GF-D8 (cell line): Measurements from ENCODE around the gene LCN2.
"Not testable (repeated sequence)": the region's sequence is repeated elsewhere in the genome, so short reads cannot be mapped to it uniquely, and the experiment has no call there.

ENCODE experiments used
- DNase-seq: peaks from one replicate; lab custom pipeline; 2025; lab: John Stamatoyannopoulos, UW

Gene LCN2

DNA sequence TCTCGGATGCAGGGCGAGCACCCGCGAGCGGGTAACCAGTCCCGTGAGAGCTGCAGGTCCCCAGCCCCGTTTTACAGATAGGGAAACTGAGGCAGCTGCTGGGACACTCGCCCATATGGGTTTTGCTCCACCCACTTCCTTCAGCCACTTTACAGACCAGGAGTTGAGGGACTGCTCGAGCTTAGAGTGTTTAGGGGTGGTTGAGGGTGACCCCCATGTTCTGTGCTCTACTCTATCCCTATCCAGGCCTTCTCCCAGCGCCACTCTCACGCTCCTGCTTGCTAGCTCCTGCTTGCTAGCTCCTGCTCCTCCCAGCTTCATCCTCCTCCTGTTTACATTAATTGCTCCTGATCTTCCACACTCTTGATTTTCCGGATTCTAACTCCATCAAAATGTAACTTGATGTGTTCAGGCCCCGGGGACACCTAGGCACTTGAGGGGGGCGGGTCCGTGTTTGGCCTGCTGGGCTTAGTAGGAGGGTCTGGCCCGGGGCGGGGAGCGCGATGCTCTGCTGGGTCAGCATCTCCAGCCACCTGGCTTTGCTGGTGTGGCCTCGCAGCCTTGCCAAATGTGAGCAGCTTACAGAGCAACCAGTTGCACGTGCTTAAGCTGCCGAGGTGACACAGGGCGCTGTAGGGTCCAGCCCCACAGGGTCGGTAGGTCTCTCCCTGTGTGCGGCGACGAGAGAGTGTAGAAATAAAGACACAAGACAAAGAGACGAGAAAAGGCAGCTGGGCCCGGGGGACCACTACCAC, 20.2 kb upstream of the LCN2 start:
- no peak for DNase-seq

DNA sequence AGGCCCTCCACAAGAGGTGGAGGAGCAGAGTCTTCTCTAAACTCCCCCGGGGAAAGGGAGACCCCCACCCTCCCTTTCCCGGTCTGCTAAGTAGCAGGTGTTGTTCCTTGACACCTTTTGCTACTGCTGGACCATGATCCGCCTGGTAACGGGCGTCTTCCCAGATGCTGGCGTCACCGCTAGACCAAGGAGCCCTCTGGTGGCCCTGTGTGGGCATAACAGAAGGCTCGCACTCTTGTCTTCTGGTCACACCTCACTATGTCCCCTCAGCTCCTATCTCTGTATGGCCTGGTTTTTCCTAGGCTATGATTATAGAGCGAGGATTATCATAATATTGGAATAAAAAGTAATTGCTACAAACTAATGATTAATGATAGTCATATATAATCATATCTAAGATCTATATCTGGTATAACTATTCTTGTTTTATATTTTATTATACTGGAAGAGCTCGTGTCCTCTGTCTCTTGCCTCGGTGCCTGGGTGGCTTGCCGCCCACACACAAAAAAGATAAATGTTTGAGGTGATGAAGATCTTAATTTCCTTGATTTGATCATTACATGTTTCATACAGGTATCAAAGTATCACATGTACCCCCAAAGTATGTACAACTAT, 19.2 kb upstream of the LCN2 start:
- not testable (repeated sequence) for DNase-seq

DNA sequence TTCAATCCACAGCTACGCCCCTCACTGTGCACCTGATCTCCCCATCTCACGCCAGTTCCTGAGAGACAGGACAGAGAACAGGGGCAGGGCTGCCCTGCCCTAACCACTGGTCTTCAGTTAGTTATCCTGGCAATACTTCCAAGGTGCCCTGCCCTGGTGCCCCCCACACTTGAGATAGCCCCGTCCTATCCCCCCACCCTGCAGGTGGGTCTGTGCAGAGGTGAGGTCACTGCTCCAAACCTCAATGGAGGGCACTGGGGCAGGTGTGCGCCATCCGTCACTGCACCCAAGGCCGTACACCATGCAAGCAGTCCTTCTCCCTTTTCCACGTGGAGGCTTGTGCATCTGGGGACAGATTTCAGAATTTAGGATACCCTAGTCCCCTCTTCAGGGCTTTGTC, 18.6 kb upstream of the LCN2 start:
- DNase-seq = not testable (repeated sequence)

DNA sequence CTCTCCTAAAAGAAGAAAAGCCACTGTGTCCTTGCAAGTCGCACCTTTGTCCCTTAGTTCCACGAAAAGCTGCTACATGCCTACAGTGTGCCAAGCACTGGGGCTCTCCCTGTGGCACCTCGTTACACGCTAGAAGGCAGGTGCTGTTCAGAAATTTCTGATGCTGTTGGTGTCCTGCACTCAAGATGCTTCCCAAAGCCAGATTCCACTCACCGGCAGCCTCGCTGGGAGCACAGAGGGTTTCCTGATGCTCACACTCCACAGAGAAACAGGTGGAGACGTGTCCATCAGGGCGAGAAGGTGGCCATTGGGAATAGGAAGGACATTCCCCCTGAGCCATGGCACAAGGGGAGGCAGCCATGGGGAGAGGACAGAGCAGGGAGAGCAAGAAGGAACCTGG, 17.9 kb upstream of the LCN2 start:
- DNase-seq = not testable (repeated sequence)

DNA sequence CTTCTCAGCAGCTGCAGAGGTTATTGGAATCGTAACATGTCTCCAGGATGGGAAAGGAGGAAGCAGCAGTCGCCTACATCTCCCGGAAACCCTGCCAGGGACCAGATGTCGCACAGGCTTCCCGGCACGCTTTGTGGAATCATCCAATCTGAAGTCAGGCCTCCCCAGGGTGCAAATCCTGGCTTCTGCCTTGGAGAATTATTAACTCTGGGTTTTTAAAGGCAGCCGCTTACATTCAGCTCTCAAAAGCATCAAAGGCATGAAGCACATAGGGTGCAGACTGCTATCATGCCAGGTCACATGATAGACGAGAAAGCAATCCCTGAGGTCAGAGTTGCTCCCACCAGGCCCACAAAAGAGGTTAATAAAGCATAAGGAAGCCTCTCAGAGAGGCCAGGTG, 17.1 kb upstream of the LCN2 start:
- DNase-seq = not testable (repeated sequence)

DNA sequence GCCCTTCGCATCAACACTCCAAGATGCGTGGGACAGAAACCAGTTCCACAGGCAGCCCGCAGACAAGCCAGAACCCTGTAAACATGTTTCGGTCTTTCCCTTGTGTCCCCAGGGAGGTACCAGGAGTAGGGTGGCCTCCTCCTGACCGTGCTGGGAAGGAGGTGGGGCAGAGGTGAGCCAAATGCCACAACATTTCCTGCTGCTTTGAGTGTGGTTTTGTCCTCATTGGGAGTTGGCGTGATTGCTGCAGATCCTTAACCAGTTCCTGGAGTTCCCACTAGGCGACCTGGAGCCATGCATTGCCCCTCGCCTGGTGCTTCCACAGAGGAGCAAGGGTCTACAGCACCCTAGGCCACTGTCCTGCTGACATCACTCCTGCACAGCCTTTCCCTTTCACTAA, 13.7 kb upstream of the LCN2 start:
- DNase-seq = not testable (repeated sequence)

DNA sequence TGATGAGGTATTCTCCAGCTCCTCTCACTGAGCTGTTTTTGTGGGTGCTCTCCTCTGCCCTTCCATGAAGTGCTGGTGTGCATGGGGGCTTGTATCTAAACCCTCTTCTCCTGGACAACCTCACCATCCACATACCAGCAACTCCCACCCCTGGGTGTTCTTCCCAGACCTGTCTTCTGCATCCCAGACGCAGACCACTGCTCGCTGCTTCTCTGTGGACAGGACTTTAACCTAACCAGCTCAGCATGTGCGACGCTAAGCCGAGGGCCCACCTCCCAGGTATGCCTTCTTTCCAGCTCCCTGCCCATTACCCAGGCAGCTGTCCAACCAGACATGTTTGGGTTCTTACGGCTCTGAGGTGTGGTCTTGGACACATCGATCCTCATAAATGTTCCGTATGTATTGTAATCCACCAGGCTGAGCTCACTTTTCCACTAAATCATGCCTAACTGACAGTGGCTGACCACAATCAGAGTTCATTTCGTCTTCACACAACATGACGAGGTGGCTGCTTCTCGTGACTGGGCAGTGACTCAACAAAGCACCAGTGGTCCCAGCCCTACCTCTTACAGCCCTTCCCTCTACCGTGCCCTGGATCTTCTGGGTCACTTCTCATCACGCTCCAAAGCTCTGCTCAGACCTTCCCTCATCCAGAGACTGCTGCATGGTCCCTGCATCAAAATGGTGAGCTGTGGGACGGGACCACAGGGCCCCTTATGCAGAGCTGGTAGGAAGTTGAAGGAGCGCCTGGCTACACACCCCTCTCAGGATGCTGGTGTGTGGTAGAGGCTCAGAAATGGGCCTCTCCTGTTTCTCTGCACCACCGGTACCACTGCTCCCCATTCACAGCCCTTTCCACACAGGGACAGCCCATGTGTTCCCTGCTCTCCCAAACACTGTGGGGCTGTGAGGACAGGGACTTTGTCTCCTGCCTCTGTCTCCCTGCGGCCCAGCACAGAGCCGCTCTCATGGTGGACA, 12.1 kb upstream of the LCN2 start:
- DNase-seq = no peak

DNA sequence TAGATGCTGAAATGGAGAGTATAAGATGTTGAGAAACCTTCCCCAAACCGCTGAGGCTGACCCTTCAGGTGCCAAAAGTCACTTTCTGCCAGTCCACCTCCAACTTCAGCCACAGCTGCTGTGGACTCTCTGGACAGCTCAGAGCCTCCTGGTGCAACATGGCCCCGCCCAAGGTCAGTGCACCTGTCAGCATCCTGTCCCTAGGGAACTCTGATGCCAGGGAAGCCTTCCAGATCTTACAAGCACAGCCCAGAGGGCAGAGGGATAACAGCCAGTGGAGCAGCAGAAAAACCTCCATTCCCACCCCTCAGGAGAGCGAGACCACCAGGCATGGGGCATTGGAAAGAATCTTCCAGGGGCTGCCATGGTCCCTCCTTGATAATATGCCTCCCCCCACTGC, 11.3 kb upstream of the LCN2 start:
- no peak for DNase-seq

DNA sequence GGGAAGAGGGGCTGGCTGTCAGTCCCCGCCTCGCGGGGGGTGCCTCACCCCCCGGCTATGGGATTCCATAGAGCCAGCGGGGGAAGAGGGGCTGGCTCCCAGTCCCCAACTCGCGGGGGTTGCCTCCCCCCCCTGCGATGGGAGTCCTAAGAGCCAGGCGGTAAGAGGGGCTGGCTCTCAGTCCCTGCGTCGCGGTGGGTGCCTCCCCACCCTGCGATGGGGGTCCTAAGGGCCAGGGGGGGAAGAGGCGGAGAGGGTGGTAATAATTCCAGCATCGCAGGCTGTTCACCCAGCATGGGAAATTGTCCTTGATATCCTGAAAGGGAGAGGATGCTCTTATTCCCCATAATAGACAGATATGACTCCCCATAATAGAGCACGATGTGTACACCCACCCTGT, 9.6 kb upstream of the LCN2 start:
- no peak for DNase-seq

DNA sequence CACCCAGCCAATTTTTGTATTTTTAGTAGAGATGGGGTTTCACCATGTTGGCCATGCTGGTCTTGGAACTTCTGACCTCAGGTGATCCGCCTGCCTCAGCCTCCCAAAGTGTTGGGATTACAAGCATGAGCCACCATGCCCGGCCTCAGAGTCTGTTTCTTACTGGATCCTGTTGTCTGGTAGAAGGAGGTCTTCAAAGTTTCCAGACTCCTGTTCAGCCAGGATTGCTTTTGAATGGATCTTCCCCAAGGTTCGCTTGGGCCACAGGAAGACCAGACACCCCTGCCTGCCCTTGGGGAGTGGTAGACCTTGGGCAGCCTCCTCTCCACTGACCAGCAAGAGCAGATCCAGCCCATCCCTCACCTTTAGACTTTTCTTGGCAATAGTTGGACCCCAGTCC, 7.6 kb upstream of the LCN2 start:
- no peak for DNase-seq

DNA sequence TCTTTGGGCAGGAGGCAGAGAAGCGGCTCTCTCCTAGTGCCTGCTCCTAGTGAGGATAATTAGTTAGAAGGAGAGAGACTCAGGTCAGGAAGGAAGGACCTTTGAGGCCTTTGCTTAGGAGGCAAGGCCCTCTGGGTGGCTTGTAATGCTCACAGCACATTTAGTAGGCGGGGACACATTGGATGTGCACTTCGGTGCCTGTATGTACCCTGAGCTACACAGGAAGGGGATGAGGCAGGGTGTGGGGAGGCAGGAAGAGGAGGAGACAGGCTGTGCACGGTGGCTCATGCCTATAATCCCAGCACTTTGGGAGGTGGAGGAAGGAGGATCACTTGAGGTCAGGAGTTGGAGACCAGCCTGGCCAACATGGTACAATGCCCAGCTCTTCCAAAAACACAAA, 7.2 kb upstream of the LCN2 start:
- no peak for DNase-seq

DNA sequence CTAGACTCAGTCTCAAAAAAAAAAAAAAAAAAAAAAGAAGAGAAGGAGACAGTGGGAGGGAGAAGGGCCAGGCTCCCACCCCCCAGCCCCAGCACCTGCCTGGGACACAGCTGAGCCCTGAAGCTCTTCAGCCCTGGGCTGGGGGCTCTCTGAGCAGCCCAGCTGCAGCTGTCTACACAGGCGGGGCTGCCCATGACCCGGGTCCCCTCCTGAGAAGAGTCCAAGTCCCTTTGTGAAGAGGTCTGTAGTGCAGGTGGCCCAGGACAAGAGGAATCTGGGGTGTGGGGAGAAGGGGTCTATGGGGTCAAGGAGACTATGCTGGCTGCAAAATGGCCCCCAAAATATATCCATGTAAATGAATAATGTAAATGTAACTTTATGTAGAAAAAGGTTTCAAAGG, 6.7 kb upstream of the LCN2 start:
- no peak for DNase-seq

DNA sequence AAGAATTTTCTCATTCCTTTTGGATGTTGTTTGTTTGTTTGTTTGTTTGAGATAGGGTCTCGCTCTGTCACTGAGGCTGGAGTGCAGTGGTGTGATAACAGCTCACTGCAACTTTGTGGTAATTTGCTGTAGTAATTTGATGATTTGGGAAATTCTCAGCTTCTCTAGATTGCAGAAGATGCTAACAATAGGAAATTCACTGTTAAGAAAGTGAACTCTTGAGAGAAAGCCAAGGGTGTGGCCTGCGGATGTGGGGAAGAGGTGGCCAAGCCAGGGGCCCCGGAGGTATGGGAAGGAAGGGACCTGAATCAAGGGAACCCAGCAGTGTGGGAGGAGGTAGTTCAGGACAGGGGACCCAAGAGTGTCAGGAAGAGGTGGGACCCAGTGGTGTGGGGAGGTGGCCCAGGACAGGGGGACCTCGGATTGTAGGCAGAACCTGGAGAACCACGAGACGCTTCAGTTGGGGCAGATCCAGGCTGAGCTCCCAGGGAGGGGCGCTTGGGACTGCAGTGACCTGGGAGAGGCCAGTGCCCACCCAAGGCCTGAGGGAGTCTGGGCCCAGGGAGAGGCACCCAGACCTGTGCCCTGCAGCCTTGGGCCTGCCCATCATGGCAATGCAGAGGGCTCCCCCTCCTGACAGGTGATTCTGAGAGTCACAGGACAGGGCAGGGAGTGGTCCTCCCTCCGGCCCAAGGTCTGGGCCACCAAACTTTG, 5.6 kb upstream of the LCN2 start:
- no peak for DNase-seq

DNA sequence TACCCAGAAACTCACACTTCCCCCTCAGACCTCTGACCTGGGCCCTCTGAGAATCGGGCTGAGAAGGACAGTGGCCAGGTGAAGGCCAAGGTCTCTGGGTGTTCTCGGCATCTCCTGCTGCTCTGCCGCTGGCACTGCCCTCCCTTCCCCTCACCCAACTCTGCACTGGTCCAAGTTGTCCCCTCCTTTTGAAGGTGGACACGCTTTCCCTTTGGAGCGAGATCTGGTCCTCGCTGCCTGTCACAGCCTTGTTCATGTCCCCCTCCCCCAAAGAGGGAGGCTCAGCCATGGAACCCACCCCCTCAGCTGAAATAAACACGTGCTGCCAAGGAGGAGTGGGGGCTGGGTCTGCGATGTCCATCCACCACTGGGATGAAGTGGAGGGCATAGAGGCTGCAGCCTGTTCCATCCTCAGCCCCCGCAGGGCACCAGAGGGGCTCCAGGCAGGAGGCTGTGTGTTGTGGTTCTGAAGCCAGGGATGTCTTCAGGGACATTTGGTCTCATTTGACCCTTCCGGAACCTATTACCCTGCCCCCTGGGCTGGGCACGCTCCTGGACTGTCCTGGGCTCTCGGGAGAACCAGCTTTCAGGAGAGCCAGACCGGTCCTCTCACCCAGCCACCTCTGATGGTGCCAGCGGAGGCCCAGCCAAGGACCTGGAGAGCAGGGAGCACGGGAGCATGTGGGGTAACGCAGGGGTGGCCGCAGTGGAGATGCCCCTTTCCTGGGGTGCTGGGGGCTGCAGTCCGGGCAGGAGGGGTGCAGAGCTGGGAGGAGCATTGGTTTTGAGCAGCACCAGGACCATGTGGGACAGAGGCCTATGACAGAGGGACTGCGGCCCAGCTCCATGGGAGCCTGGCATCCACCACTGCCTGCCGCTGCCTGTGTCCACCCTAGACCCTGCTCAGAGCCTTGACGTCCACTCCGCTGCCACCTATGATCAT, 4.7 kb upstream of the LCN2 start:
- no peak for DNase-seq

DNA sequence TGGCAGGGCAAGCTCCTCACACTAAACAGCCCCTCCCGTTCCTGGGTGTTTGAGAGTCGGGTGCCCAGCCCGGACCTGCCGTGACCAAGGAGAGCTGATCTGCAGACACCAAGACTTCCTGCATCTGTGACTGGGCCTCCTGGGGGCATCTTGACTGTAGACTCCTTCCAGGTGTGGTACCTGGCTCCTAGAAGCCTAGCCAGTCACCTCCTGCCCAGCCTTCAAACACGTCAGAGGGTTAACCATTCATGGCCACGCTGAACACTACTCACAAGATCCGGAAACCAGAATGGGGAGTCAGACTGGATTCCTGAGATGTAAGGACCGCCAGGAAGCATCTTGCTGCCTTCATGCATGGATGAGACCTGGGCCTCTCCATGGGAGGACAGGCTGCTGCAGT, 3.7 kb upstream of the LCN2 start:
- no peak for DNase-seq

DNA sequence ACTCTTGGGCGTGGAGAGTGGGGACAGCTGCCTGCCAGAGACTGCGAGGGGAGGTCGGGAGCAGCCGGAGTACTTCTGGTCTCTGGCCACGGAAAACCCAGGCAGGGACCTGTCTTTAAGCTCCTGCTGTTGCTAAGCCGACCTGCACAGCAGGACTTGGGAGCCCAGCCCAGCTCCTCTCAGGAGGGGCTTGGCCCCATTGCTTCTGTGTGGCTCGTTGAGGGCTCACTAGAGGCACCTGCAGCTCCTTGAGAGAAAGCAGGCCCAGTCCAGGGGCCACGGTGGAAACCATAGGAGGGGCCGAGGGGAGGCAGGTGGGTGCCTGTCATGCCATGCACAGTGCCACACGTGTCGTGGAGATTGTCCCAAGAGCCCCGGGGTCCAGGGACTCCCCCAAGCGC, 3.3 kb upstream of the LCN2 start:
- no peak for DNase-seq

DNA sequence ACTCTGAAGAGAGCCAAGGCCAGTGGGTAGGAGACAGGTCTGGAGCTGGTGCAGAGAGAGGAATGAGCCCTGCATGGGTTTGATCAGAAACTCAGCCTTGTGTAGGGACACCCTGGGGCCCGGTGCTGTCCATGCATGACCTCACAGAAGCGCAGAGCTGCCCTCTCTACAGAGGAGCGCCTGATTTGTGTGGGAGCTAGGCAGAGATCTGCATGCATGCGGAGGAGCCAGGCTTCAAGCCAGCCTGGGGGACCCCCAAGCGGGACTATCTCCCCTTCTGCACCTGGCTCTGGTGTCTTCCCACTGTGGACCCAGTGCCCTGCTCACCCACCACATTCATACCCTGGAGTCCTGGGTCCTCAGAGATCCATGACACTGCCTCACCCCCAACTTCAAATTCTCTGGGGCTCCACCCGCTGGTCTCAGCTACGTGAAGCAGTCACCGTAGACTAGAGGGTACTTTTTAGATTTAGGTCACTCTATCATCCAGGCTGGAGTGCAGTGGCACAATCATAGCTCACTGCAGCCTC, 2.6 kb upstream of the LCN2 start:
- no peak for DNase-seq

DNA sequence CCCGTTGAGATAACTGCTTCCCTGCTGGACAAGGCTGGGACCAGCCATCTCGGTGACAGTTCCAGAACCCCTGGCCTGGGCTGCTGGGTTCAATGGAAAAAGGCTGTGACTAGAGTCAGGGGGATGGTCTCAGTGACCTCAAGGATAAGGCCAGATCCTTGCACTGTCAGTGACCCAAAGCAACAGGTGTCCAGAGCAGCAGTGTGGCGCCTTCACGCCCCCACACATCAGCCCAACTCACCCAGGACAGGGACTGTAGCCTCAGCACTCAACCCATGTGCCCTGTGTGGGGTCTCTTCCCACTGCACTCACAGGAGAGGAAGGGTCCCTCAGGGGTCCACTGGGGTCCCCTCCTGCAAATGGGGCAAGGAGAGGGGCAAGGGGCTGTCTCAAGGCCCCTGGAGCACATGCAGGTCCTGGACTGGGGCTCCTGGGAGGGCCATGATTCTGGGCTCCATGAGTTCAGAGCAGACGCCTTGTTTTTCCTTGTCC, 698 bp upstream of the LCN2 start:
- no peak for DNase-seq

DNA sequence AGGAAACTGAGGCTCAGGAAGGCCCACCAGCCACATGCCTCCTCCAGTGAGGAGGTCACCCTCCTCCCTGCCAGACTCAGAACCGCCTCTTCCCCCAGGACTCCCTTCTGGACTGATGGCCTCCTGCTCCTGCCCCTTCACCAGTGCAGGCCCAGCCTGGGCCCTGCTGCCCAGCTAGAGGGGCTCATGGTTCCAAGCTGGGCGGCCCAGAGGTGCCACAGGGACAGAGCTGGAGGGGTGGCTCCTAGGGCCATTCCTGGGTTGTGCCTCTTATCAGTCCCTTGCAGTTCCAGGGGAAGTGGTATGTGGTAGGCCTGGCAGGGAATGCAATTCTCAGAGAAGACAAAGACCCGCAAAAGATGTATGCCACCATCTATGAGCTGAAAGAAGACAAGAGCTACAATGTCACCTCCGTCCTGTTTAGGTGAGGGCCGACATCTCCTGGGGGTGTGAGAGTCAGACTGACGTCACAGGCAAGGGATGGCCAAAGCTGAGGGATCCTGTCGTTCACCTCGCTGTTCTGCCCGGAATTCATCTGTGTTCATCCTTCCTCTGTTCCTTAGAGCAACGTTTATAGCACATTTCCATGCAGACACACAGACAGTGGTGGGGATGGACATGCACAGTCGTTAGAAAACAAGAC, 819 bp downstream of the LCN2 start:
- no peak for DNase-seq
